Right cardiac atrium (tissue), 5 donors: ENCODE measurements around the gene EFNA5. TPM values are rescaled to one million over a fixed set of nuclear protein-coding genes. Genes with fewer than 3 reads are reported as not detected.

Experiments used
- ATAC-seq, 2 donors: fragments of 200-7000 bp; cut with Tn5 transposase; one replicate each; pipeline versions ENCODE4 v1.8.0 to v1.9.1; 2020; ENCODE audit warnings: moderate library complexity in 2 of 2, mild to moderate bottlenecking in 1 of 2
- DNase-seq, 3 donors: peaks; one replicate each; pipeline ENCODE4 v3.0.0-alpha.2; 2020
- H3K27ac ChIP-seq: one replicate; pipeline ENCODE4 v1.5.1; 2013; ENCODE audit warnings: mild to moderate bottlenecking, low read length, control low read depth, moderate library complexity
- H3K27me3 ChIP-seq: one replicate; pipeline ENCODE4 v1.6.1; 2013; ENCODE audit not compliant: control insufficient read depth, insufficient read depth
- H3K4me1 ChIP-seq: one replicate; pipeline ENCODE4 v1.6.1; 2013; ENCODE audit warnings: low read length; ENCODE audit not compliant: control insufficient read depth, insufficient read depth
- H3K4me3 ChIP-seq: one replicate; pipeline ENCODE4 v1.5.1; 2013; ENCODE audit warnings: low read length, control low read depth
- H3K9me3 ChIP-seq: one replicate; pipeline ENCODE4 v1.6.1; 2013; ENCODE audit warnings: low read length; ENCODE audit not compliant: control insufficient read depth
- WGBS: extraction: QIAGEN DNeasy Blood & Tissue Kit; methylation state at CpG from one replicate; pipeline ENCODE4 v1.1.7; 2013; 5-methylcytosine and 5-hydroxymethylcytosine counted together
- intact Hi-C, 4 donors: fragments of 100-400 bp; cut with DNase I; formaldehyde crosslinking; loops; one replicate each; pipeline versions ENCODE4 v1.11.0 to v1.14.0; 2022 to 2023
- polyA plus RNA-seq: library from polyadenylated mRNA; stranded (reverse); fragments of 200-250 nt; gene quantifications from one replicate; pipeline ENCODE4 v1.2.3, GENCODE V29; 2013
- total RNA-seq, 4 donors: library from RNA; stranded (reverse); fragmentation: NEBNext Ultra II Directional; extraction: Animal tissue kit (Norgen Biotek cat#: 25700); gene quantifications; one replicate each; pipeline ENCODE4 v1.2.1, GENCODE V29; 2021
- donor health status: healthy with polysubstance abuse.
- donor health status: DM: no; HTN: yes; CAD: no.
- donor health status: DM: no; HTN: no; CAD: no.
- donor health status: DM: no; HTN: yes; CAD: no; lungs with severe emphysema.
- donor health status: DM: yes; HTN: yes; CAD: no.

The EFNA5 gene
- total and polyA plus RNA-seq, 5 donors = 4.5 to 26.4 (median 21.8) TPM

DNA sequence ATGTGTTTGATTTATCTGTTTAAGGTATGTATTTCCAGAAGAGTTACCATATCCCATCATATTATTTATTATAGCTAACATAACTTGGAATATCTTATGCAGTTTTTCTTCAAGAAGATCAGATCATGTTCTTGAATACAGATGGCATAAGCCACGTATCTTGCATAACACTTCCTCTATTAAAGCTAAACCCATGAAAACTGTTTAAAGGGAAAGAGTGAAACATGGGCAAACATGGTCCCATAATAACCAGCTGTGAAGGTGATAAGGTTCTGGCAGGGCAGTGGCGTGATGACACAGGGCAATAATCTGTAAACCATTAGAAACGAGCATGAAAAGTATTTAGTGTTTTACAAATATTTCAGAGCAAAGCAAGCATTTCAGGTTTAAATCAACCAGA, 34.2 kb downstream of the EFNA5 start:
- Histone ChIP-seq H3K27me3 (no peaks in the 10 kb centered on the region), H3K27ac (no peak overlapping the region), H3K4me3 (no peak overlapping the region), H3K4me1 (peaks cover 1% of the 10 kb centered on the region), H3K9me3 (no peaks in the 10 kb centered on the region)
- intact Hi-C loops = no loop called here
- DNase-seq (no peak), ATAC-seq (no peak)
- 40% methylated on average over 3 of the region's 3 CpGs for WGBS

DNA sequence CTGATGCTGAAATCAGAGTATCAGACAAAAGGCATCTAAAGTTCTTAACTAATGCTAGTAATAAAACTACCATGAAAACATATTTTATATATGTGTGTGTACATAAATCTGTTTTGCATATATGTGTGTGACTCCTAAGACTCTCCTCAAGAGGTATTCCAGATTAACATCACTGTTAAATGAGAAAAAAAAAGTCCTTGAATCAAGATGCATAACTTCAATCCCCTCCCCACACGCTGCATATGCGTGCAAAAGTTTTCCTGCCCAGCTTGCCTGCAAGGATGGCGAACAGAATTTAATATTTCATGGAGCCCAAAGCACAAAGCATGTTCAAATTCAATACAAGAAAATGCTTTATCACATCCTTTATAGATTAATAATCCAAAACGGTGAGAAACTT, 34.7 kb downstream of the EFNA5 start:
- ATAC-seq = no peak
- Histone ChIP-seq H3K4me3 (no peak overlapping the region), H3K27ac (no peak overlapping the region), H3K27me3 (no peaks in the 10 kb centered on the region), H3K4me1 (peaks cover 1% of the 10 kb centered on the region), H3K9me3 (no peaks in the 10 kb centered on the region)
- DNase-seq = no peak
- WGBS = 74% methylated on average over 4 of the region's 4 CpGs
- intact Hi-C loops = no loop called here

DNA sequence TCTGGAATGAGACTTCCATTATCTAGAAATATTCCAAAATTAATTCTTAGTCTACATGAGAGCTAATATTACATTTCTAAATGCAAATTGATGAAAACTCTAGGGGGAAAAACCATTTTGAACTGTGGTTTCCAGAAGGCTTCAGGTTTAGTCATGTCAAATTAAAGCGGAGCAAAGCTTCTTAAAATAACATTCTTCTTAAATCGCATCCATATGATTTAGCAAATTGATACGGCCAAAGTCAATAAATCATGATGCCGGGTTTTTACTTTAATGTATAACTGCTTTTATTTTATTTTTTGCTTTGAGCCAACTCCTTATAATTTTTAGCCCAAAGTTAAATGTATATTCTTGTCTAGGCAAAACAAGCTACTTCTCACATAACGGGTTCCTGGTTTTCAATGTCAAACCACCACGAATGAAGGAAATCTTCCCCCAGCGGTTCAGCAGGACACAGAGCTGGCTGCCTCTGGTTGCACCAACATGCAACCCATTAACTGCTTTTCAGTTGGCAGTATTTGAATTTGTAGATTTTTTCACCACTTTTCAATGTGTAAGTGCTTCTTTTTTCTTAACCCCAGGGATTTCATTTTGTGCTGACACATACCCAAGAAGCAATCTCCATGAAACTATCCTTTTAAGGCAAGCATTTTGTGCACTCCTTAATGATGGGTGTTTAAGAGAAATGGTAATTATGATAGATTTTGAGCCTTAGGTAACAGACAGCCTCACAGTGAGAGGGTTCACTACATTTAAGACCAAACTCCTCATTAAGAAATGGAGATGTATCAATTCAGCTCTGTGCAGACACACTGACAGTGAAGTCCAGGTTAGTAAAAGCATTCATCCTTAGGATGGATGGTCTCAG, 35.5 kb downstream of the EFNA5 start:
- no peak for ATAC-seq
- Histone ChIP-seq H3K4me1 (peaks cover 1% of the 10 kb centered on the region), H3K27ac (no peak overlapping the region), H3K27me3 (no peaks in the 10 kb centered on the region), H3K4me3 (no peak overlapping the region), H3K9me3 (no peaks in the 10 kb centered on the region)
- intact Hi-C loops = no loop called here
- 92% methylated on average over 7 of the region's 7 CpGs for WGBS
- DNase-seq = no peak

DNA sequence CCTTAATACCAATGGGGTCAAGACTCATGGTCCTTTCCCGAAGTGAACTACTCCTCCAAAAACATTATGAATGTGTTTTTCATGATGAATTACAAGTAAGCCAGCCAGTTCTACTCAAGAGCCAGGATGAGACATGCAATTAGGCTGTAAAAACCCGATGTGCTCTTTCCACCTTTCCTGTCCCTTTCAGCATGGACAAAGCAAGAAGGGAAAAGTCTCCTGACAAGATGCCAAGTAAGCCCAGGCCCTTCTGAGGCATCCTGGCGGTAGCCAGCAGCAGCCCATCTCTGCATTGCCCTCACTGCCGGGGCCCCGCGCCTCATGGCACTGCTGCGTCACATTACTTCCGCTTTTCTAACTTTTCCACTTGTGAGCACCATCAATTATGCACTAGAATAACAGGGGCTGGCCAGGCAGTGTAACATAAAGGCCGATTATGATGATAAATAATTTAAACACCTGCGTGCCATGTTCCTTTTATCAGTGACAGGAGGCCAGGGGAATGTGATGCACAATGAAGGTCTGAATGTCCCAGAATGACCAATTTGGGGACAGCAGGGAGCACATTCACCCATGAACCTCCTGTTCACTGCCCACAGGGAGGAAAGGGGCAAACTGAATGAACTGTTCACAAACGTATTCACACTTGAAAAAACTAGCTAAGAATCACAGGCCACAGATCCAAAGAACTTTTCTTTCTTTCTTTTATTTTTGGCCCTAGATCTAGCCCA, 37.4 kb downstream of the EFNA5 start:
- WGBS = 79% methylated on average over 11 of the region's 11 CpGs
- ATAC-seq = no peak

DNA sequence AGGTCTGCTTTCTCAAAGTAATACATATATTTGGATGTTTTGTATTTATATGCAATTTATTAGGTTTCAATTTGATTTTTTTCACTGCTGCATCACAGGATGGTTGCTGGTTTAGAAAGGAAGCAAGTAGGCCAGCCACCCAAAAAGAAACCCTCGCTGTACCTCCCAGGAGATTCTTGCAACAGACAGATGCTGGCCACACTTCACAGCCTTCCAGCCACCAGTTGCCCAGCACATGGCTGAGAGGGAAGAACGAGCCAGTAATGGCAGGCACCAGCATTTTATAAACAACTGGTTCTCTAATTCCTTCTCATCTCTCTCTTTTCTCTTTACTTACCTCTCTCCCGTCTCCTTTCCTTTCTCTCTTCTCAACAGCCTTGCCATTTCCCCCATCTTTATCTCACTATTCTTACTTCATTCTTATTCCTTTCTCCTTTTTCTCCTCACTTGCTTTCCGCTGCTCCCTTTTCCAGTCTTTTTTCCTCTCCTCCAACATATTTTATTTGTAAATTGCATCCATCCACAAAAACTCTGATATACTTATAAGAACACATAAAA, 38.9 kb downstream of the EFNA5 start:
- peaks cover 1% of the 10 kb centered on the region for H3K4me1 ChIP-seq
- WGBS = 79% methylated on average over 4 of the region's 4 CpGs
- H3K27ac ChIP-seq = no peak overlapping the region
- intact Hi-C loops = no loop called here
- H3K4me3 ChIP-seq = no peak overlapping the region
- no peaks in the 10 kb centered on the region for H3K9me3 ChIP-seq
- H3K27me3 ChIP-seq = no peaks in the 10 kb centered on the region
- ATAC-seq (no peak), DNase-seq (peak in 1 of 3 donors; percentile 16)

More for the DNA sequence above, 37.4 kb downstream of the EFNA5 start:
- H3K27ac ChIP-seq = no peak overlapping the region
- no peak for DNase-seq
- intact Hi-C loops = no loop called here
- no peaks in the 10 kb centered on the region for H3K9me3 ChIP-seq
- no peak overlapping the region for H3K4me3 ChIP-seq
- H3K27me3 ChIP-seq = no peaks in the 10 kb centered on the region
- peaks cover 1% of the 10 kb centered on the region for H3K4me1 ChIP-seq

DNA sequence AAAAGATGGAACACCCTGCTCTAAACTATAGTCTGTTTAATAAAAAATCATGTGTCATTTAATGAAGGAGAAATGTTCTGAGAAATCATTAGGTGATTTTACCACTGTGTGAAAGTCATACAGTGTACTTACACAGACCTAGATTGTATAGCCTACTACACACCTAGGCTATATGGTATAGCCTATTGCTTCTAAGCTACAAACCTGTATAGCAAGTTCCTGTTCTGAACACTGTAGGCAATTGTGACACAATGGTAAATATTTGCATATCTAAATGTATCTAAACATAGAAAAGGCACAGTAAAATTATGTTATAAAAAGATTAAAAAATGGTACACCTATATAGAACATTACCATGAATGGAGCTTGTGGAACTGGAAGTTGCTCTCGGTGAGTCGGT, 40.6 kb downstream of the EFNA5 start:
- Histone ChIP-seq H3K9me3 (no peaks in the 10 kb centered on the region), H3K27me3 (no peaks in the 10 kb centered on the region), H3K27ac (no peak overlapping the region), H3K4me3 (no peak overlapping the region), H3K4me1 (no peaks in the 10 kb centered on the region)
- intact Hi-C loops = no loop called here
- DNase-seq (no peak), ATAC-seq (no peak)
- WGBS = 96% methylated on average over 2 of the region's 2 CpGs

DNA sequence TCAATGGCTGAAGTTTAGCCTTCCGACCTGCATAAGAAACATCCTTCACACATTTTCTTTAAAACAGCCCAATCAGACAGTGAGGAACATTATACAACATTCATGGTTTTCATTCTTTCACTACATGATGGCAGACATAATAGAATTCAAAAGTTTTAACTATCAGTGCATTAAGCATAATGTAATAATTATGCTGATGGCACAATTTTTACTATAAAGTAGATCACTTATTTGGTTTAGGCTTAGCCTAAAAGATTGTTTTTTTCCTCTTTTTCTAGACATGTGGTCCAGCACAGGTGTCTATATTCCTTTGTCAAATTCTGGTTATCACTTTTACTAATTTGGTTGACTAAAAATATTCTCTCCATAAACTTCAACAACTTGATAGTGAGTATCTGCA, 46.5 kb downstream of the EFNA5 start:
- WGBS = 99% methylated on average over 1 of the region's 1 CpG
- DNase-seq (no peak), ATAC-seq (no peak)
- intact Hi-C loops = no loop called here
- Histone ChIP-seq H3K27ac (no peak overlapping the region), H3K4me1 (no peaks in the 10 kb centered on the region), H3K9me3 (no peaks in the 10 kb centered on the region), H3K27me3 (no peaks in the 10 kb centered on the region), H3K4me3 (no peak overlapping the region)

DNA sequence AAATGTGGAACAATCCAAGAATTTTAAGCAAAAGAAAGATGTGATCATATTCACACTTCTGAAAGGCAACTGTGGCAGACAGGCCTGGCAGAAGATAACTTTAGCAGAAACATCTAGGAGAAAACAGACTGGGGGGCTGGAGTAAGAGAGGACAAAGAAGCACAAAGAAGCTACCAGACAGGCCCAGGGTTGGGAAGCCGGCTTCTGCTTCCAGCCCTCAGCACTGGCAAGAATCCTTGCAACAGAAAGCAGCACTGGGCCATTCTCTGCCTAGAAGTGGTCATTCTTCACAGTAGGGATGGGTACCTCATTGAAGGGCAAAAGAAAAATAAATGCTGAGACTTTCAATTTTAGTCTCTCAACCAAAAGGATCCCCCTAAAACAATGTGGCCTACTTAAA, 49.6 kb downstream of the EFNA5 start:
- WGBS = 90% methylated on average over 1 of the region's 1 CpG
- DNase-seq (no peak), ATAC-seq (no peak)
- no peaks in the 10 kb centered on the region for H3K9me3 ChIP-seq
- intact Hi-C loops = no loop called here
- no peak overlapping the region for H3K4me3 ChIP-seq
- H3K4me1 ChIP-seq = peaks cover 2% of the 10 kb centered on the region
- no peaks in the 10 kb centered on the region for H3K27me3 ChIP-seq
- H3K27ac ChIP-seq = no peak overlapping the region

DNA sequence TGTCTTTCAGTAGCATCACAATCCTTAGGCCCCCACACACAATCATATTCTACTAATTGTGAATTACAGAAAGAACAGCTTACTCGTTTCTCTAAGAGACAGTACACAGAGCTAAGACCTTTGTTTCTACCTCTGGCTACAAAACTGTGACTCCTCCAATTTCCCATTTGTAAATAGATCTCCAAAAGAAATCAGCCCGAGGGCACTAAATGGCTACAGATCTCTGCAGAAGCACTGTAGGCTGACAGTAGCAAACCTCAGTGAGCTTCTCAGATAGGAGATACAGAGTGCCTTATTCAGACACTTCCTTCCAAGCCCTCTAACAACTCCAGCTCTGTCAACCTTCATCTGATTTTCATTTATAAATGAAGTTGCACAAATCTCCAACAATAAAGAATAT, 51.0 kb downstream of the EFNA5 start:
- 51% methylated on average over 2 of the region's 2 CpGs for WGBS
- H3K4me1 ChIP-seq = peaks cover 2% of the 10 kb centered on the region
- no peak overlapping the region for H3K4me3 ChIP-seq
- no peak for ATAC-seq
- H3K27ac ChIP-seq = no peak overlapping the region
- intact Hi-C loops = loop anchor here in 2 of 4 donors (10.0 kb wide), 1 partner anchor 45 kb away; no protein-coding TSS in a partner anchor
- no peak for DNase-seq
- H3K9me3 ChIP-seq = no peaks in the 10 kb centered on the region
- H3K27me3 ChIP-seq = no peaks in the 10 kb centered on the region

DNA sequence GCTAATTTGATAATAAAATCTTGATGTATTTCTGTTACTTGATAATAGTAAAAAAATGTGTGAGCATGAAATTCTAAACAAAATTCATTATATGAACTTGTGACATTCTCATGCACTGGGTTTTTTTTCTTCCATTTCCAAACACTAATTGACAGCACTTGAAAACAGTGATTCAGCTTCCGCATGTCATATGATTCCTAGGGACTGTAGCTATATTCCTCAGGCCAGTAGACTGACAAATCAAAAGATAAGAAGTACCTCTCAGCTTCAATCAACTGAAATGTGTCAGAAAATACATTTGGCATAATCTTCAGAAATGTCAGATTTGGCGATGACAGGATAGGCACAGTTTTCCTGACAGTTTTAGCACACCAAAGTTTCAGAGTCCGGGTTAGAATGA, 52.5 kb downstream of the EFNA5 start:
- H3K4me3 ChIP-seq = no peak overlapping the region
- 58% methylated on average over 3 of the region's 3 CpGs for WGBS
- DNase-seq = no peak
- H3K27ac ChIP-seq = no peak overlapping the region
- H3K4me1 ChIP-seq = peaks cover 2% of the 10 kb centered on the region
- H3K27me3 ChIP-seq = no peaks in the 10 kb centered on the region
- intact Hi-C loops = loop anchor here in 2 of 4 donors (10.0 kb wide), 1 partner anchor 47 kb away; no protein-coding TSS in a partner anchor
- H3K9me3 ChIP-seq = no peaks in the 10 kb centered on the region
- peak; percentile 40 to 68 for ATAC-seq

DNA sequence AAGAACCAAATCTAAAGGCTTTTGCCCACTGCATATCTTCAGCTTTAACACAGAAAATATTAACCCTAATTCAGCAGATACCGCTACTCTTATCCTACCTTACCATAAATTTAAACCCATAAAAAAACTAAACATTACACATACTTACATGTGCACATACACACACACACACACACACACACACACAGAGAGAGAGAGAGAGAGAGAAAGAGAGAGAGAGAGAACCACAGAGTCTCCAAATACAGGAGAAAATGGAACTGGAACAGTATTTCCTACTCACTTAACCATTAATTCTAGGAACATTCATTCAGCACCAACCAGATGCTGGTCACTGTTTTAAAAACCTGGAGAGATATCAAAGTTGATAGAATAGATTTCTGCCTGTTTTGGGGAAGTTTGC, 53.7 kb downstream of the EFNA5 start:
- no peak for DNase-seq
- Histone ChIP-seq H3K27ac (no peak overlapping the region), H3K4me1 (peaks cover 2% of the 10 kb centered on the region), H3K9me3 (no peaks in the 10 kb centered on the region), H3K4me3 (no peak overlapping the region), H3K27me3 (no peaks in the 10 kb centered on the region)
- 87% methylated on average over 1 of the region's 1 CpG for WGBS
- intact Hi-C loops = loop anchor here in 2 of 4 donors (10.0 kb wide), 1 partner anchor 48 kb away; no protein-coding TSS in a partner anchor
- no peak for ATAC-seq
